Measurements from ENCODE around the gene SNX8. TPM values are rescaled to one million over a fixed set of nuclear protein-coding genes. Genes with fewer than 3 reads are reported as not detected.
A peak's percentile ranks its signal among the peaks of the same experiment; 100 is the strongest.

SNX8 gene
- total and polyA plus RNA-seq, 9 of the 15 experiments (the other 6 are each of a cell fraction or from before 2014, with no cell fraction given) = 2.7 to 51.6 (median 16.9) TPM

- TF ChIP-seq SFPQ (IDR thresholded peaks at IDR 0.05; ENCODE audit: low read depth, low read length) (no peak), CTCF (IDR thresholded peaks at IDR 0.05 in 2 of 3, conservative IDR thresholded peaks at IDR 0.05 in 1 of 3; ENCODE audit: insufficient read depth in 2 of 3, low read depth in 1 of 3, low read length in 3 of 3) (peak in 1 of 3 experiments; percentile 38; a peak in 2 of 6 replicates), ARID1B (IDR thresholded peaks at IDR 0.05) (peak; percentile 37; the same call in 1 of the 2 replicates), KAT2B (IDR thresholded peaks at IDR 0.05; ENCODE audit: low read depth, low read length) (no peak), LCOR (CRISPR knock-in tag; IDR thresholded peaks at IDR 0.05) (peak; percentile 88; the same call in 1 of the 2 replicates), LARP7 (IDR thresholded peaks at IDR 0.05) (no peak), POLR3G (IDR thresholded peaks at IDR 0.05; ENCODE audit: extremely low read depth, insufficient read length, insufficient replicate concordance) (no peak), NONO (IDR thresholded peaks at IDR 0.05; ENCODE audit: low read depth in 2 of 2, low read length in 1 of 2) (peak; percentile 75 to 89; a peak in 3 of 4 replicates), TEAD4 (IDR thresholded peaks at IDR 0.05; ENCODE audit: low read length) (peak; percentile 6; the same call in 1 of the 2 replicates), TEAD4 (CRISPR knock-in tag; IDR thresholded peaks at IDR 0.05; ENCODE audit: borderline replicate concordance) (no peak), ZNF175 (CRISPR knock-in tag; IDR thresholded peaks at IDR 0.05; ENCODE audit: low read depth) (no peak), ZBTB1 (CRISPR knock-in tag; IDR thresholded peaks at IDR 0.05; ENCODE audit: borderline replicate concordance, low read depth) (no peak), POLR2A (conservative IDR thresholded peaks at IDR 0.05) (peak; percentile 75), PHF20 (IDR thresholded peaks at IDR 0.05; ENCODE audit: partially characterized antibody) (no peak), HMGN3 (IDR thresholded peaks at IDR 0.05; ENCODE audit: borderline replicate concordance, extremely low read depth, insufficient read length, low read depth, low read length) (peak; percentile 81), ZFP91 (CRISPR knock-in tag; IDR thresholded peaks at IDR 0.05) (no peak), HCFC1 (IDR thresholded peaks at IDR 0.05; ENCODE audit: low read depth, low read length) (peak; percentile 55), PRDM10 (IDR thresholded peaks at IDR 0.05; ENCODE audit: partially characterized antibody) (peak; percentile 79)
These were observed 81.3 kb downstream of the SNX8 start, which contains the start of gene MAD1L1 (continued) for GRCh38 chr7:2232766-2233520.

Data from K562 (cell line).